A549 treated with CpdA at 1 μM for 4 hours (cell line): Measurements from ENCODE around the gene PLPPR4. TPM values are rescaled to one million over a fixed set of nuclear protein-coding genes. Genes with fewer than 3 reads are reported as not detected.

Source experiments
- total RNA-seq: library from RNA; stranded (reverse); fragments of 200-300 nt; extraction: Qiagen RNA extraction; gene quantifications from 5 replicates; pipeline ENCODE4 v1.2.3, GENCODE V29; 2022; ENCODE audit warnings: low read depth

PLPPR4 gene, protein sequence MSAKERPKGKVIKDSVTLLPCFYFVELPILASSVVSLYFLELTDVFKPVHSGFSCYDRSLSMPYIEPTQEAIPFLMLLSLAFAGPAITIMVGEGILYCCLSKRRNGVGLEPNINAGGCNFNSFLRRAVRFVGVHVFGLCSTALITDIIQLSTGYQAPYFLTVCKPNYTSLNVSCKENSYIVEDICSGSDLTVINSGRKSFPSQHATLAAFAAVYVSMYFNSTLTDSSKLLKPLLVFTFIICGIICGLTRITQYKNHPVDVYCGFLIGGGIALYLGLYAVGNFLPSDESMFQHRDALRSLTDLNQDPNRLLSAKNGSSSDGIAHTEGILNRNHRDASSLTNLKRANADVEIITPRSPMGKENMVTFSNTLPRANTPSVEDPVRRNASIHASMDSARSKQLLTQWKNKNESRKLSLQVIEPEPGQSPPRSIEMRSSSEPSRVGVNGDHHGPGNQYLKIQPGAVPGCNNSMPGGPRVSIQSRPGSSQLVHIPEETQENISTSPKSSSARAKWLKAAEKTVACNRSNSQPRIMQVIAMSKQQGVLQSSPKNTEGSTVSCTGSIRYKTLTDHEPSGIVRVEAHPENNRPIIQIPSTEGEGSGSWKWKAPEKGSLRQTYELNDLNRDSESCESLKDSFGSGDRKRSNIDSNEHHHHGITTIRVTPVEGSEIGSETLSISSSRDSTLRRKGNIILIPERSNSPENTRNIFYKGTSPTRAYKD
- not detected in 5 replicates for total RNA-seq

DNA sequence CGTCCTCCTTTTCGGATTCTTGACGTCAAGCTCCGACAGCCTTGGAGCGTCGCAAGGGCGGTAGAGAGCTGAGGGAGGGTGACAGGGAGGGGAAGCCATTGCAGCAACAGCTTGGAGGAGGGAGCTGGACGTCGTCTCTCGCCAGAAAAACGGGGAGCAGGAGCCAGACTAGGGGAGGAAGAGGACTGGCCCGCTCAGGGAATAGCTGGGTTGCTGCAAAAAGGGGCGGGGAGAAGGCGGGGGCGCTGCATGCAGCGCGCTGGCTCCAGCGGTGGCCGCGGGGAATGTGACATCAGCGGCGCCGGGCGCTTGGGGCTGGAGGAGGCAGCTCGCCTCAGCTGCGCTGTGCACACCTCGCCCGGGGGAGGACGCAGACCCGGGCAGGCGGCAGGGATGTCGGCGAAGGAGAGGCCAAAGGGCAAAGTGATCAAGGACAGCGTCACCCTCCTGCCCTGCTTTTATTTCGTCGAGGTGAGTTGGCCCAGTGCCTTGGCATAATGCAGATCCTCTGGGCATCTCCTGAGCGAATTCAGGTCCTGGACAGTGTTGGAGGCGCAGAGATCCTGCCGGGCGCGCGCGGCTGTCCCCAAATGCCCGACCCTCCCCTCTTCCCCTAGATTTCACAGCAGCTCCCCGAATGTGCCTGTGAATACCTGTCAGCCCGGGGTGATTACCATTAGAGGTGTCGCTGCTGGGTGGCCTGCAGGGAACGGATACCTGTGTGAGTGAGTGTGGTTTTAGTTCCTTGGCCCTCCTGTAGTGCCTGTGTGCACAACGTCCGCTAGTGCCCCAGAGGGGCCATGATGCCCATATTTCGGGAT lies at the start of gene PLPPR4:
PLPPR4 (plus strand) TSS at position 292 of the 821 bp plus-strand sequence; CDS start at position 394, 102 bp downstream.

